A549 (cell line): ENCODE measurements around the gene GAS6. TPM values are rescaled to one million over a fixed set of nuclear protein-coding genes. Genes with fewer than 3 reads are reported as not detected.
A peak's percentile ranks its signal among the peaks of the same experiment; 100 is the strongest.

Experiments used
- ATAC-seq, 2 experiments: fragments of 200-7000 bp in 1 of 2; fragments of >200 bp in 1 of 2; cut with Nextera tagmentation in 1 of 2; cut with Tn5 transposase in 1 of 2; 3 replicates each; pipeline versions ENCODE4 v1.8.0 to v1.9.1; 2018 to 2020; ENCODE audit warnings: mild to moderate bottlenecking in 1 of 2, moderate library complexity in 1 of 2
- CTCF ChIA-PET: fragments of 300-600 bp; sonication (Branson Sonifier 250); formaldehyde crosslinking; extraction: SDS; loops from one replicate; lab custom pipeline; 2021; ENCODE audit warnings: antibody characterized with exemption, inconsistent platforms; lab: Yijun Ruan, JAX
- POLR2A ChIA-PET: fragments of 350-600 bp; formaldehyde crosslinking; extraction: SDS; loops from one replicate; lab custom pipeline; 2021; ENCODE audit warnings: antibody characterized with exemption, inconsistent platforms; lab: Yijun Ruan, JAX
- DNase-seq, 2 experiments: peaks; one replicate each; pipeline versions ENCODE4 v3.0.0 to v3.0.0-alpha.2; 2011 to 2016; ENCODE audit warnings: low read depth in 1 of 2, low spot score in 1 of 2
- FAIRE-seq: peaks from 2 replicates; lab custom pipeline; 2011; peaks lifted over from hg19 to GRCh38; lab: Jason Lieb, UNC
- H3K27ac ChIP-seq, 2 experiments: fragments of >200 bp; sonication (Bioruptor Twin); formaldehyde crosslinking; 3 replicates each; pipeline ENCODE4 v1.5.1; 2016 to 2017
- H3K4me1 ChIP-seq: fragments of >200 bp; sonication (Bioruptor Twin); formaldehyde crosslinking; 3 replicates; pipeline ENCODE4 v1.6.1; 2016
- H3K4me2 ChIP-seq: fragments of >200 bp; sonication (Bioruptor Twin); formaldehyde crosslinking; 3 replicates; pipeline ENCODE4 v1.6.1; 2016
- H3K4me3 ChIP-seq: fragments of >200 bp; sonication (Bioruptor Twin); formaldehyde crosslinking; 3 replicates; pipeline ENCODE4 v1.5.1; 2016
- H3K9me3 ChIP-seq: fragments of >200 bp; sonication (Bioruptor Twin); formaldehyde crosslinking; 3 replicates; pipeline ENCODE4 v1.6.1; 2016
- CEBPB ChIP-seq, 2 experiments: fragments of >200 bp in 1 of 2; sonication (Bioruptor Twin) in 1 of 2; formaldehyde crosslinking in 1 of 2; IDR thresholded peaks; 2 replicates each; pipeline ENCODE4 v1.6.1; 2012 to 2016
- CTCF ChIP-seq: fragments of >200 bp; sonication (Bioruptor Twin); formaldehyde crosslinking; IDR thresholded peaks from 3 replicates; pipeline ENCODE4 v1.5.1; 2016
- EHF ChIP-seq: fragments of 250-450 bp; sonication (Bioruptor Pico); IDR thresholded peaks from 2 replicates; pipeline ENCODE4 v1.5.0; 2020; ENCODE audit warnings: mild to moderate bottlenecking
- JUN ChIP-seq, 2 experiments: fragments of >200 bp; sonication (Bioruptor Twin); formaldehyde crosslinking; IDR thresholded peaks; 2 replicates in 1 of 2; 3 replicates in 1 of 2; pipeline ENCODE4 v1.6.1; 2016 to 2017
- KDM1A ChIP-seq: fragments of 200-600 bp; sonication (generic); IDR thresholded peaks from 2 replicates; pipeline ENCODE4 v1.6.1; 2016; ENCODE audit warnings: low read depth, mild to moderate bottlenecking
- MAFK ChIP-seq: fragments of 450-650 bp; IDR thresholded peaks from 2 replicates; pipeline ENCODE4 v1.6.1; 2014; ENCODE audit not compliant: partially characterized antibody
- NR3C1 ChIP-seq: fragments of >200 bp; sonication (Bioruptor Twin); formaldehyde crosslinking; IDR thresholded peaks from 3 replicates; pipeline ENCODE4 v1.6.1; 2017
- RAD21 ChIP-seq, 2 experiments: fragments of >200 bp in 1 of 2; sonication (Bioruptor Twin) in 1 of 2; formaldehyde crosslinking in 1 of 2; IDR thresholded peaks in 1 of 2; conservative IDR thresholded peaks in 1 of 2; 2 replicates in 1 of 2; 3 replicates in 1 of 2; pipeline ENCODE4 v1.6.1; 2012 to 2018; ENCODE audit warnings: inconsistent platforms in 1 of 2
- SMC3 ChIP-seq: fragments of >200 bp; sonication (Bioruptor Twin); formaldehyde crosslinking; IDR thresholded peaks from 3 replicates; pipeline ENCODE4 v1.6.1; 2018; ENCODE audit warnings: inconsistent platforms
- SREBF2 ChIP-seq: fragments of 450-650 bp; IDR thresholded peaks from 2 replicates; pipeline ENCODE4 v1.6.1; 2014; ENCODE audit warnings: mild to moderate bottlenecking, moderate library complexity
- TP53 ChIP-seq: fragments of 250-450 bp; sonication (Bioruptor Pico); IDR thresholded peaks from 2 replicates; pipeline ENCODE4 v1.5.0; 2021; ENCODE audit warnings: mild to moderate bottlenecking, moderate library complexity
- WGBS: methylation state at CpG from one replicate; pipeline ENCODE4 v1.1.6; 2017; ENCODE audit errors: missing lambda C conversion rate; 5-methylcytosine and 5-hydroxymethylcytosine counted together
- polyA plus RNA-seq, 4 experiments: library from polyadenylated mRNA; depleted of rRNA in 3 of 4; stranded (reverse); fragments of >200 nt; fragmentation: RNase III in 1 of 4; extraction: RNeasy Plus Mini Kit Qiagen cat#74134 plus additional on column Dnase treatment in 1 of 4; gene quantifications; 2 replicates in 3 of 4; 3 replicates in 1 of 4; pipeline ENCODE4 v1.2.3, GENCODE V29; 2011 to 2017
- TF ChIP-seq, protein P1 (sequence below): fragments of 150-350 bp; IDR thresholded peaks from 2 replicates; pipeline ENCODE4 v1.6.1; 2014; ENCODE audit warnings: low read depth, mild to moderate bottlenecking, low read length
- TF ChIP-seq, protein P2 (sequence below): IDR thresholded peaks from 2 replicates; pipeline ENCODE4 v1.6.1; 2012
- TF ChIP-seq, protein P3 (sequence below): fragments of 450-650 bp; IDR thresholded peaks from 2 replicates; pipeline ENCODE4 v1.6.1; 2014; ENCODE audit warnings: antibody characterized with exemption

The GAS6 gene
- polyA plus RNA-seq, 2 of the 4 experiments (the other 2 are of a cell fraction): 3.5 to 5.7 TPM

- ChIA-PET CTCF (interaction anchor here (1.1 kb wide), 1 partner anchor 20 kb away, joined by 3 read pairs; no protein-coding TSS in a partner anchor), POLR2A (interaction anchor here (2.8 kb wide), 1 partner anchor 19 kb away, joined by 10 read pairs; no protein-coding TSS in a partner anchor)
- FAIRE-seq (no peak), ATAC-seq (no peak), DNase-seq (no peak)
- Histone ChIP-seq H3K4me2 (no peak overlapping the region), H3K9me3 (no peaks in the 10 kb centered on the region), H3K4me3 (no peak overlapping the region), H3K4me1 (peaks cover 30% of the 10 kb centered on the region), H3K27ac (peak overlapping the region in 1 of 2 experiments; percentile 92; a peak in 4 of 6 replicates)
- WGBS: 95% methylated on average over 8 of the region's 26 CpGs
- TF ChIP-seq NR3C1 (no peak), EHF (CRISPR knock-in tag) (no peak), KDM1A (no peak), MAFK (no peak), TP53 (CRISPR knock-in tag) (no peak), SREBF2 (no peak)
- TF ChIP-seq, protein P1, sequence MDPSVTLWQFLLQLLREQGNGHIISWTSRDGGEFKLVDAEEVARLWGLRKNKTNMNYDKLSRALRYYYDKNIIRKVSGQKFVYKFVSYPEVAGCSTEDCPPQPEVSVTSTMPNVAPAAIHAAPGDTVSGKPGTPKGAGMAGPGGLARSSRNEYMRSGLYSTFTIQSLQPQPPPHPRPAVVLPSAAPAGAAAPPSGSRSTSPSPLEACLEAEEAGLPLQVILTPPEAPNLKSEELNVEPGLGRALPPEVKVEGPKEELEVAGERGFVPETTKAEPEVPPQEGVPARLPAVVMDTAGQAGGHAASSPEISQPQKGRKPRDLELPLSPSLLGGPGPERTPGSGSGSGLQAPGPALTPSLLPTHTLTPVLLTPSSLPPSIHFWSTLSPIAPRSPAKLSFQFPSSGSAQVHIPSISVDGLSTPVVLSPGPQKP: no peak
- TF ChIP-seq, protein P2, sequence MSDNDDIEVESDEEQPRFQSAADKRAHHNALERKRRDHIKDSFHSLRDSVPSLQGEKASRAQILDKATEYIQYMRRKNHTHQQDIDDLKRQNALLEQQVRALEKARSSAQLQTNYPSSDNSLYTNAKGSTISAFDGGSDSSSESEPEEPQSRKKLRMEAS: no peak
- TF ChIP-seq, protein P3, sequence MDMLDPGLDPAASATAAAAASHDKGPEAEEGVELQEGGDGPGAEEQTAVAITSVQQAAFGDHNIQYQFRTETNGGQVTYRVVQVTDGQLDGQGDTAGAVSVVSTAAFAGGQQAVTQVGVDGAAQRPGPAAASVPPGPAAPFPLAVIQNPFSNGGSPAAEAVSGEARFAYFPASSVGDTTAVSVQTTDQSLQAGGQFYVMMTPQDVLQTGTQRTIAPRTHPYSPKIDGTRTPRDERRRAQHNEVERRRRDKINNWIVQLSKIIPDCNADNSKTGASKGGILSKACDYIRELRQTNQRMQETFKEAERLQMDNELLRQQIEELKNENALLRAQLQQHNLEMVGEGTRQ: no peak
Observed at GRCh38 chr13:113818700-113819295, 45.1 kb downstream of the GAS6 start.

- DNase-seq (no peak), ATAC-seq (no peak; a peak in 1 of 6 replicates), FAIRE-seq (no peak)
- CTCF ChIA-PET: no interaction called here
- Histone ChIP-seq H3K4me2 (peak overlapping the region; percentile 58; the same call in 1 of the 3 replicates), H3K4me3 (no peak overlapping the region), H3K27ac (peak overlapping the region; percentile 64 to 79), H3K9me3 (no peaks in the 10 kb centered on the region), H3K4me1 (peaks cover 30% of the 10 kb centered on the region)
- no peak for TF ChIP-seq JUN (IDR thresholded peaks at IDR 0.05)
- no peak for TF ChIP-seq SREBF2
- POLR2A ChIA-PET: no interaction called here
- 90% methylated on average over 17 of the region's 60 CpGs for WGBS
Observed at GRCh38 chr13:113817860-113818691, 45.8 kb downstream of the GAS6 start.

DNA sequence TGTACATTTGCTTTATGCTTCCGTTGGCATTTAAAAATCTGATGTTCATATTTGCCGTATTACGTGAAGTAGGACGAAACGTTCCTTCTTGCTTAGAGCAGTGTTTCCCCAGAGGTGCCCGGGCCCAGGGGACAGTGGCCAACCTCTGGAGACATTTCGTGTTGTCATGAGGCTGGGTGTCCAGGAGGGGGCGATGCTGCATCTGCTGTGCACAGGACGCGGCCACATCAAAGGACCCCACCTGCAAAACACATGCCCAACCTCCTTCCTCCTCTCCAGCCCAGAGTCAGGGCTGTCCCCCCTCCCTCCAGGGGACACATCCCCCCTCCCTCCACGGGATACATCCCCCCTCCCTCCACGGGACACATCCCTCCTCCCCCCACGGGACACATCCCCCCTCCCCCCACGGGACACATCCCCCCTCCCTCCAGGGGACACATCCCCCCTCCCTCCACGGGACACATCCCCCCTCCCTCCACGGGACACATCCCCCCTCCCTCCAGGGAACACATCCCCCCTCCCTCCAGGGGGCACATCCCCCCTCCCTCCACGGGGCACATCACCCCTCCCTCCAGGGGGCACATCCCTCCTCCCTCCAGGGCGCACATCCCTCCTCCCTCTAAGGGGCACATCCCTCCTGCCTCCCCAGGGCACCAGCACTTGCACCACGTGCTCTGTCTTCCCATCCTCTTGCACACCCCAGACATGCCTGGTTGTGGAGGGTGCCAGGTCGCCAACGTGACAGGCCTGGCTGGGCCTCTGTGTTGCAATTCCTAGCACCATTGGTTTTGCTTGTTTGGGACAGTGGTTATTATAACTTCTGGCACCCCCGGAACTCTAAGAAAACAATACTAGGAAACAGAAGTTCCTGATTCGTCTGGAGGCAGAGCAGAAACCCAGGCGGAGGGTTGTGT is 46.7 kb downstream of the GAS6 start:
- CTCF ChIA-PET: interaction anchor here (0.6 to 1.3 kb wide), 10 partner anchors 14 to 395 kb away, joined by 3 to 4 read pairs (median 3); no protein-coding TSS in a partner anchor
- TF ChIP-seq SMC3 (peak; percentile 81), CEBPB (IDR thresholded peaks at IDR 0.05) (peak in 1 of 2 experiments; percentile 10; a peak in 1 of 4 replicates), CTCF (peak; percentile 58), RAD21 (conservative IDR thresholded peaks at IDR 0.05 in 1 of 2, IDR thresholded peaks at IDR 0.05 in 1 of 2) (peak; percentile 86)
- TF ChIP-seq, protein P2: no peak; the same call in 1 of the 2 replicates
- FAIRE-seq (no peak), DNase-seq (peak; percentile 60 to 87), ATAC-seq (peak; percentile 21 to 56; a peak in 5 of 6 replicates)
- 24% methylated on average over 8 of the region's 24 CpGs for WGBS
- H3K4me1 ChIP-seq: peaks cover 30% of the 10 kb centered on the region
- peak overlapping the region; percentile 64 to 79 for H3K27ac ChIP-seq
- H3K4me3 ChIP-seq: no peak overlapping the region
- H3K9me3 ChIP-seq: no peaks in the 10 kb centered on the region
- H3K4me2 ChIP-seq: peak overlapping the region; percentile 58
- POLR2A ChIA-PET: no interaction called here
